Sigmoid colon (tissue), 7 donors: Measurements from ENCODE around the gene SNRPD3. TPM values are rescaled to one million over a fixed set of nuclear protein-coding genes. Genes with fewer than 3 reads are reported as not detected.

Source experiments
- DNase-seq: peaks from one replicate; pipeline ENCODE4 v3.0.0-alpha.2; 2019
- H3K27ac ChIP-seq, 4 donors: fragments of 200-600 bp; sonication (generic); one replicate each; pipeline ENCODE4 v1.5.1; 2016 to 2019; ENCODE audit warnings: mild to moderate bottlenecking in 1 of 4
- H3K27me3 ChIP-seq, 3 donors: fragments of 200-600 bp; sonication (generic); one replicate each; pipeline ENCODE4 v1.5.1; 2019; ENCODE audit warnings: mild to moderate bottlenecking in 1 of 3
- H3K36me3 ChIP-seq, 4 donors: fragments of 200-600 bp; sonication (generic); one replicate each; pipeline ENCODE4 v1.5.1; 2016 to 2019
- H3K4me1 ChIP-seq, 4 donors: fragments of 200-600 bp; sonication (generic); one replicate each; pipeline ENCODE4 v1.5.1; 2017 to 2019
- H3K4me3 ChIP-seq, 4 donors: fragments of 200-600 bp; sonication (generic); one replicate each; pipeline ENCODE4 v1.5.1; 2017 to 2019; ENCODE audit warnings: mild to moderate bottlenecking in 2 of 4, moderate library complexity in 1 of 4
- H3K9me3 ChIP-seq, 4 donors: fragments of 200-600 bp in 3 of 4; sonication (generic) in 3 of 4; one replicate each; pipeline versions ENCODE4 v1.5.1 to v1.6.1; 2013 to 2019
- EP300 ChIP-seq, 4 donors: sonication (generic); formaldehyde crosslinking; IDR thresholded peaks; one replicate each; pipeline ENCODE4 v1.6.1; 2017; ENCODE audit warnings: antibody characterized with exemption in 4 of 4
- POLR2A ChIP-seq, 2 donors: fragments of 450-650 bp; IDR thresholded peaks; one replicate each; pipeline ENCODE4 v1.6.1; 2016; ENCODE audit warnings: antibody characterized with exemption in 2 of 2, mild to moderate bottlenecking in 2 of 2, moderate library complexity in 2 of 2
- POLR2AphosphoS5 ChIP-seq, 4 donors: sonication (generic); formaldehyde crosslinking; IDR thresholded peaks; one replicate each; pipeline ENCODE4 v1.6.1; 2017; ENCODE audit warnings: antibody characterized with exemption in 4 of 4
- WGBS, 2 donors: extraction: QIAGEN DNeasy Blood & Tissue Kit; methylation state at CpG; one replicate each; pipeline ENCODE4 v1.1.7; 2013; 5-methylcytosine and 5-hydroxymethylcytosine counted together
- intact Hi-C: fragments of 100-400 bp; cut with DNase I; formaldehyde crosslinking; loops from one replicate; pipeline ENCODE4 v1.15.1; 2023
- polyA plus RNA-seq, 3 donors: library from polyadenylated mRNA; stranded (reverse); fragments of 200-250 nt; gene quantifications; one replicate each; pipeline ENCODE4 v1.2.3, GENCODE V29; 2013
- total RNA-seq, 4 donors: library from RNA; depleted of rRNA; stranded (reverse); fragments of >200 nt; gene quantifications; one replicate each; pipeline ENCODE4 v1.1.0, GENCODE V29; 2016
- TF ChIP-seq, protein P1 (sequence below), 4 experiments: fragments of 450-650 bp in 3 of 4; fragments of 200-600 bp in 1 of 4; IDR thresholded peaks; one replicate each; pipeline ENCODE4 v1.5.1; 2016 to 2019; ENCODE audit warnings: antibody characterized with exemption in 4 of 4, mild to moderate bottlenecking in 3 of 4, moderate library complexity in 2 of 4
- donor health status: healthy with polysubstance abuse.
- donor health status: Bipolar disorder and iron deficiency.
- donor health status: healthy.

SNRPD3 gene
- total and polyA plus RNA-seq, 7 donors = 104 to 159 (median 140) TPM

DNA sequence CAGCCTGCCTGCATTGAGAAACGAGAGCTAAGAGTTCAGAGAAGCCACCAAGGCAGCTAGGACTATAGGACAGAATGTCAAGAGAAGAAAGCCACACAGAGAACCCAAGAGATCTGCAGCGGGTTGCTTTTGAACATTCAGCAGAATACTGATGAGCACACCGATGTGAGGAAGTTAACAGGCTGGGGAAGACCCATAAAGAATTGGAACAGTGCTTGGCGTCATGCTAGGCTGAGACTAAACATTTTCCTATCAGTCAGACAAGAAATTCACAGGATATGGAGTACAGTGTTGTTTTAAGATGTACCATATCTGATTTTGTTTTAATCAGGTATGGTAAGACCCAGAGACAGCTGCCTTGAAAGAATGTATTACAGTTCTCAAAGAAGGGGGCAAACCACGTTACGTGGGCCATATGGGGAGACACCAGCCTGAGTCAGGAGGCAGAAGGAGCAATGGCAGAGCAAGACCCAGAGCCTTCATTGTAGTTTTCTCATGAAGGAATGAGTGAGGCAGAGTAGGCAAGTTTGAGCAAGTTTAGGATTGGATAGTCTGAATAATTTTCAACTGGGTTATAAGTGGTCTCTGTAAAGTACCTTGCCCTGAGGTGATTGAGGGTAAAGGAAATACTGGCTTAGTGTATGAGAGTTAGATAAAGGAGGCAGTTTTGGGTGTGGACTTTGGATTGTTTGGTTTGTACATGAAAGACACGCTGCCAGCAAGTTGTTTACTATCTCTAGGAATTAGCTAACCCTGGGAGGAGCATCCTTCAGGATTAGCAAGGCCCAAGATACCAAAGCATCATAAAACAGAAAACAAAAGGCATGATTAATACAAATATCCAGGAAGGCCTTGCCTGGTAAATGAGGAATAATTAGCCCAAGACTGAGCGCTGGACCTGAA is 22.8 kb downstream of the SNRPD3 start:
- intact Hi-C loops = no loop called here
- 24 to 70% methylated on average over 8 of the region's 8 CpGs for WGBS, 2 donors
- DNase-seq = no peak
- H3K9me3 ChIP-seq = no peaks in the 10 kb centered on the region
- no peaks in the 10 kb centered on the region for H3K27me3 ChIP-seq
- no peak overlapping the region for H3K4me3 ChIP-seq
- TF ChIP-seq EP300 (IDR thresholded peaks at IDR 0.05) (no peak), POLR2A (IDR thresholded peaks at IDR 0.05) (no peak), POLR2AphosphoS5 (IDR thresholded peaks at IDR 0.05) (no peak)
- TF ChIP-seq, protein P1, sequence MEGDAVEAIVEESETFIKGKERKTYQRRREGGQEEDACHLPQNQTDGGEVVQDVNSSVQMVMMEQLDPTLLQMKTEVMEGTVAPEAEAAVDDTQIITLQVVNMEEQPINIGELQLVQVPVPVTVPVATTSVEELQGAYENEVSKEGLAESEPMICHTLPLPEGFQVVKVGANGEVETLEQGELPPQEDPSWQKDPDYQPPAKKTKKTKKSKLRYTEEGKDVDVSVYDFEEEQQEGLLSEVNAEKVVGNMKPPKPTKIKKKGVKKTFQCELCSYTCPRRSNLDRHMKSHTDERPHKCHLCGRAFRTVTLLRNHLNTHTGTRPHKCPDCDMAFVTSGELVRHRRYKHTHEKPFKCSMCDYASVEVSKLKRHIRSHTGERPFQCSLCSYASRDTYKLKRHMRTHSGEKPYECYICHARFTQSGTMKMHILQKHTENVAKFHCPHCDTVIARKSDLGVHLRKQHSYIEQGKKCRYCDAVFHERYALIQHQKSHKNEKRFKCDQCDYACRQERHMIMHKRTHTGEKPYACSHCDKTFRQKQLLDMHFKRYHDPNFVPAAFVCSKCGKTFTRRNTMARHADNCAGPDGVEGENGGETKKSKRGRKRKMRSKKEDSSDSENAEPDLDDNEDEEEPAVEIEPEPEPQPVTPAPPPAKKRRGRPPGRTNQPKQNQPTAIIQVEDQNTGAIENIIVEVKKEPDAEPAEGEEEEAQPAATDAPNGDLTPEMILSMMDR (IDR thresholded peaks at IDR 0.05) = no peak
- H3K4me1 ChIP-seq = peaks cover 0 to 30% (median 9%) of the 10 kb centered on the region in 4 donors
- H3K27ac ChIP-seq = peak overlapping the region in 2 of 4 donors; percentile 13 to 39
- H3K36me3 ChIP-seq = peaks cover 0 to 36% (median 6%) of the 10 kb centered on the region in 4 donors

DNA sequence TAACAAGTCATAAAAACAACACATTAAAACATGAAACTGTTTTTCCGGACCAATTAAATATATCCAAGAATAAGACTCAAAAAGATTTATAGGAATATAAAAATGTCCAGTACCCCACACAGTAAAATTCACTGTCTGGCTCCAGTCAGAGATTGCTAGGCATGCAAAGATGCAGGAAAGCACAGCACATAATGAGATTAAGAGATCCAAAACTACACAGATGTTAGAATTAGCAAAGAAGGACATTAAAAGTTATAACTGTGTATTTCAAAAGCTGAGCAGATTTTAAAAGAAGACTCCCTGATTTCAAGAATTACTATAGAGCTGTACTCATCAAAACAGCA is 23.4 kb downstream of the SNRPD3 start:
- no peaks in the 10 kb centered on the region for H3K9me3 ChIP-seq
- intact Hi-C loops = no loop called here
- H3K36me3 ChIP-seq = peaks cover 0 to 29% (median 5%) of the 10 kb centered on the region in 4 donors
- H3K4me1 ChIP-seq = peaks cover 0 to 36% (median 15%) of the 10 kb centered on the region in 4 donors
- no peak overlapping the region for H3K4me3 ChIP-seq
- peak overlapping the region in 1 of 4 donors; percentile 39 for H3K27ac ChIP-seq
- WGBS, 2 donors = 11 to 56% methylated on average over 1 of the region's 1 CpG
- TF ChIP-seq POLR2A (IDR thresholded peaks at IDR 0.05) (no peak), POLR2AphosphoS5 (IDR thresholded peaks at IDR 0.05) (no peak)
- DNase-seq = no peak
- H3K27me3 ChIP-seq = no peaks in the 10 kb centered on the region

DNA sequence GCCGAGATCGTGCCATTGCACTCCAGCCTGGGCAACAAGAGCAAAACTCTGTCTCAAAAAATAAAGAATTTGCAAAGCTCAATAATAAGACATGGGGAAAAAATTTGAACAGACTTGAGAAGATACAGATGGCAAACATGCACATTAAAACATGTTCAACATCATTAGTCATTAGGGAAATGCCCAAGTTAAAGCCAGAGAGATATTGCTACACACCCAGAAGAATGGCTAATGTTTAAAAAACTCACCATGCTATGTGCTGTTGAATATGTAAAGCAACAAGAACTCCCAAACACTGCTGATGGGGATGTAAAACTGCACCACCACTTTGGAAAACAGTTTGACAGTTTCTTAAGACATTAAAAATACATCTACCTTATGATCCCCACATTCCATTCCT is 24.5 kb downstream of the SNRPD3 start:
- intact Hi-C loops = no loop called here
- no peak overlapping the region for H3K4me3 ChIP-seq
- peak overlapping the region in 1 of 4 donors; percentile 39 for H3K27ac ChIP-seq
- no peaks in the 10 kb centered on the region for H3K9me3 ChIP-seq
- H3K4me1 ChIP-seq = peaks cover 0 to 43% (median 23%) of the 10 kb centered on the region in 4 donors
- H3K36me3 ChIP-seq = peaks cover 0 to 23% (median 0%) of the 10 kb centered on the region in 4 donors
- WGBS, 2 donors = 88 to 99% methylated on average over 2 of the region's 2 CpGs
- DNase-seq = no peak
- no peaks in the 10 kb centered on the region for H3K27me3 ChIP-seq
- TF ChIP-seq EP300 (IDR thresholded peaks at IDR 0.05) (no peak), POLR2A (IDR thresholded peaks at IDR 0.05) (no peak), POLR2AphosphoS5 (IDR thresholded peaks at IDR 0.05) (peak in 1 of 4 donors; percentile 36)
- TF ChIP-seq, protein P1 (IDR thresholded peaks at IDR 0.05) = no peak

DNA sequence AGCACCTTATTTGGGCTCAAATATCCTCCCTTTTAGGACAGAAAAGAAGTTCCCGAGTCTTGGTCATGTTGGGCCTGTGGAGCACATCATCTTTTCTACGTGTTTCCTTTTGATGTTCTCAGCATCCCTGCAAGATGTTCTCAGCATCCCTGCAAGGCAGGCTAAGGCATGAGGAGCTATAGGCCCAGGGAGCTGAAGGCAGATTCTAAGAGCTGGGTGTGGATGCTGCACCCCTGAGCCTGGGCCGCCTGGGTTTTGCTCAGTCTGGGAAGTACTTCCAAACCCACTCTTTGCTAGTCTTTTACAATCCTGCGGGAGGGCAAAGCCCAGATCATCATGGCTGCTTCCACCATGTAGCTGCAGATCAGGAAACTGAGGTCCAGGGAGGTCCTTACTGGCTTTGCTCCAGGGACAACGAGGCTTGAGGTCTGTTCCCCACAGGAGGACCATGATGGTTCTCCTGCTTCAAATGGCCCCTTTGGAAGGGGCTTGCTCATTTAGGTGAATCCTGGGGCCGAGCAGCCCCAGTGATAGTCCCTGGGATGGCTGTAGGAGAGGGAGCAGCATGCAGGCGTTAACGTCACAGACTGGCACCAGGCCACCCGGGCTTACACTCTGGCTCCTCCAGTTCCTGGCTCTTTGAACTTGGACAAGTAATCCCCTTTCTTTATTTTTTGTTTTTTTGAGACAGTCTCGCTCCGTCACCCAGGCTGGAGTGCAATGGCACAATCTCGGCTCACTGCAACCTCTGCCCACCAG is 26.4 kb downstream of the SNRPD3 start:
- Histone ChIP-seq H3K9me3 (no peaks in the 10 kb centered on the region), H3K27me3 (no peaks in the 10 kb centered on the region), H3K4me3 (no peak overlapping the region), H3K4me1 (peaks cover 0 to 43% (median 23%) of the 10 kb centered on the region in 4 donors), H3K36me3 (peaks cover 0 to 31% (median 3%) of the 10 kb centered on the region in 4 donors), H3K27ac (peak overlapping the region in 1 of 4 donors; percentile 83)
- no peak for TF ChIP-seq POLR2A (IDR thresholded peaks at IDR 0.05)
- no peak for TF ChIP-seq POLR2AphosphoS5 (IDR thresholded peaks at IDR 0.05)
- TF ChIP-seq, protein P1 (IDR thresholded peaks at IDR 0.05) = no peak
- TF ChIP-seq EP300 (IDR thresholded peaks at IDR 0.05) = no peak
- WGBS, 2 donors = 92 to 93% methylated on average over 12 of the region's 12 CpGs
- peak; percentile 65 for DNase-seq
- intact Hi-C loops = no loop called here
